HepG2 (cell line): ENCODE measurements around the gene MAJIN. TPM values are rescaled to one million over a fixed set of nuclear protein-coding genes. Genes with fewer than 3 reads are reported as not detected.
A peak's percentile ranks its signal among the peaks of the same experiment; 100 is the strongest.

ENCODE experiments used
- ATAC-seq: fragments of 200-7000 bp; cut with Tn5 transposase; 3 replicates; pipeline ENCODE4 v1.9.1; 2020; ENCODE audit warnings: mild to moderate bottlenecking, moderate library complexity
- BruUV-seq: library from RNA; stranded (reverse); fragments of 400-500 nt; replicated peaks from 2 replicates; lab custom pipeline; 2021; lab: Mats Ljungman, UMichigan
- CTCF ChIA-PET: fragments of 300-600 bp; formaldehyde crosslinking; extraction: SDS; loops from one replicate; lab custom pipeline; 2021; ENCODE audit warnings: low total read pairs, inconsistent platforms, low intra/inter-chr PET ratio; lab: Yijun Ruan, JAX
- POLR2A ChIA-PET: fragments of 350-600 bp; sonication (Branson Sonifier 250); formaldehyde crosslinking; loops from one replicate; lab custom pipeline; 2020; ENCODE audit warnings: antibody characterized with exemption, inconsistent platforms; lab: Yijun Ruan, JAX
- DNase-seq: peaks from one replicate; pipeline ENCODE4 v3.0.0-alpha.2; 2015; ENCODE audit warnings: low spot score
- FAIRE-seq: peaks from 3 replicates; lab custom pipeline; 2011; peaks lifted over from hg19 to GRCh38; lab: Jason Lieb, UNC
- H2AFZ ChIP-seq: one replicate; pipeline ENCODE4 v1.6.1; 2011; ENCODE audit warnings: low read length, inconsistent platforms
- H3K27ac ChIP-seq: fragments of 300-600 bp; 3 replicates; pipeline ENCODE4 v1.8.0; 2011; ENCODE audit warnings: mixed run types, mild to moderate bottlenecking, mixed read lengths, low read length, inconsistent platforms; ENCODE audit not compliant: insufficient read depth; ENCODE audit errors: extremely low read length
- H3K27me3 ChIP-seq, 2 experiments: fragments of 200-600 bp in 1 of 2; 2 replicates in 1 of 2; 3 replicates in 1 of 2; pipeline versions ENCODE4 v1.6.0 to v1.8.0; 2011; ENCODE audit warnings: low read length in 2 of 2, mild to moderate bottlenecking in 2 of 2, moderate library complexity in 2 of 2, inconsistent platforms in 1 of 2; ENCODE audit not compliant: insufficient read depth in 2 of 2, control insufficient read depth in 1 of 2
- H3K36me3 ChIP-seq, 2 experiments: fragments of 200-600 bp in 1 of 2; replicated peaks in 1 of 2; 2 replicates in 1 of 2; 3 replicates in 1 of 2; pipeline versions ENCODE4 v1.5.1 to v1.8.0; 2011; ENCODE audit warnings: low read length in 2 of 2, inconsistent platforms in 1 of 2; ENCODE audit not compliant: insufficient read depth in 2 of 2, control insufficient read depth in 1 of 2
- H3K4me1 ChIP-seq: 2 replicates; pipeline ENCODE4 v1.5.1; 2012; ENCODE audit warnings: low read length, inconsistent platforms; ENCODE audit not compliant: insufficient read depth
- H3K4me2 ChIP-seq: 2 replicates; pipeline ENCODE4 v1.6.0; 2011; ENCODE audit warnings: low read depth, low read length, inconsistent platforms
- H3K4me3 ChIP-seq, 3 experiments: fragments of 200-600 bp in 1 of 3; sonication (generic), shearing (Covaris generic) in 1 of 3; replicated peaks in 1 of 3; 2 replicates each; pipeline ENCODE4 v1.5.1; 2011 to 2016; ENCODE audit warnings: low read length in 3 of 3, inconsistent platforms in 2 of 3, low read depth in 2 of 3, mild to moderate bottlenecking in 2 of 3, control low read depth in 1 of 3, mixed read lengths in 1 of 3; ENCODE audit not compliant: insufficient read depth in 1 of 3
- H3K79me2 ChIP-seq: one replicate; pipeline ENCODE4 v1.6.1; 2011; ENCODE audit warnings: low read length, inconsistent platforms; ENCODE audit not compliant: insufficient read depth
- H3K9ac ChIP-seq: 2 replicates; pipeline ENCODE4 v1.6.0; 2011; ENCODE audit warnings: mild to moderate bottlenecking, low read depth, low read length, inconsistent platforms; ENCODE audit not compliant: insufficient read depth
- H3K9me3 ChIP-seq: 2 replicates; pipeline ENCODE4 v1.5.1; 2012; ENCODE audit warnings: mild to moderate bottlenecking, low read length
- H4K20me1 ChIP-seq: 2 replicates; pipeline ENCODE4 v1.6.0; 2011; ENCODE audit warnings: inconsistent platforms, mild to moderate bottlenecking, low read length, moderate library complexity; ENCODE audit not compliant: insufficient read depth
- BHLHE40 ChIP-seq: IDR thresholded peaks from 2 replicates; pipeline ENCODE4 v1.6.1; 2011; ENCODE audit warnings: low read length, improper control_type of control experiment
- MED1 ChIP-seq: sonication (generic); formaldehyde crosslinking; IDR thresholded peaks from 2 replicates; pipeline ENCODE4 v1.4.0; 2020; ENCODE audit warnings: missing genetic modification reagents
- RBAK ChIP-seq: sonication (generic); formaldehyde crosslinking; IDR thresholded peaks from 2 replicates; pipeline ENCODE4 v1.5.1; 2020; ENCODE audit warnings: mild to moderate bottlenecking, missing genetic modification reagents
- SCMH1 ChIP-seq: sonication (generic); formaldehyde crosslinking; IDR thresholded peaks from 2 replicates; pipeline ENCODE4 v1.9.0; 2021; ENCODE audit warnings: missing genetic modification reagents, mild to moderate bottlenecking, borderline replicate concordance
- SIN3A ChIP-seq: IDR thresholded peaks from 2 replicates; pipeline ENCODE4 v1.6.1; 2011; ENCODE audit warnings: low read depth, mild to moderate bottlenecking, control low read depth, low read length, borderline replicate concordance
- TEAD2 ChIP-seq: sonication (generic); formaldehyde crosslinking; IDR thresholded peaks from 2 replicates; pipeline ENCODE4 v1.9.0; 2021; ENCODE audit warnings: missing genetic modification reagents
- ZBTB14 ChIP-seq: sonication (generic); formaldehyde crosslinking; IDR thresholded peaks from 2 replicates; pipeline ENCODE4 v1.4.0; 2020; ENCODE audit warnings: missing genetic modification reagents
- ZBTB34 ChIP-seq: sonication (generic); formaldehyde crosslinking; IDR thresholded peaks from 2 replicates; pipeline ENCODE4 v1.8.0; 2022; ENCODE audit warnings: mild to moderate bottlenecking, missing genetic modification reagents
- ZFP82 ChIP-seq: sonication (generic); formaldehyde crosslinking; IDR thresholded peaks from 2 replicates; pipeline ENCODE4 v1.5.1; 2020; ENCODE audit warnings: mild to moderate bottlenecking, missing genetic modification reagents, borderline replicate concordance
- ZNF570 ChIP-seq: sonication (generic); formaldehyde crosslinking; IDR thresholded peaks from 2 replicates; pipeline ENCODE4 v1.4.0; 2020; ENCODE audit warnings: mild to moderate bottlenecking, missing genetic modification reagents, borderline replicate concordance
- ZNF619 ChIP-seq: sonication (generic); formaldehyde crosslinking; IDR thresholded peaks from 2 replicates; pipeline ENCODE4 v1.4.0; 2020; ENCODE audit warnings: mild to moderate bottlenecking, missing genetic modification reagents
- ZNF691 ChIP-seq: sonication (generic); formaldehyde crosslinking; IDR thresholded peaks from 2 replicates; pipeline ENCODE4 v1.4.0; 2020; ENCODE audit warnings: missing genetic modification reagents, low read depth, mild to moderate bottlenecking, borderline replicate concordance
- ZNF703 ChIP-seq: sonication (generic); formaldehyde crosslinking; IDR thresholded peaks from 2 replicates; pipeline ENCODE4 v1.5.1; 2020; ENCODE audit warnings: missing genetic modification reagents, mild to moderate bottlenecking, moderate library complexity, borderline replicate concordance
- WGBS: methylation state at CpG from one replicate; pipeline ENCODE4 v1.1.6; 2017; ENCODE audit warnings: low lambda C conversion rate; 5-methylcytosine and 5-hydroxymethylcytosine counted together
- in situ Hi-C: cut with HindIII; loops from 2 replicates; pipeline ENCODE4 v1.10.0; 2017; ENCODE audit warnings: low pct_unique_long_range_greater_than_20kb; ENCODE audit not compliant: extremely low pct_ligation_motif_present
- intact Hi-C: fragments of 100-400 bp; cut with micrococcal nuclease; formaldehyde crosslinking; loops from one replicate; pipeline ENCODE4 v1.10.0; 2022; ENCODE audit not compliant: unreplicated experiment
- polyA plus RNA-seq, 8 experiments: library from polyadenylated mRNA; depleted of rRNA in 3 of 8; stranded (reverse) in 7 of 8; unstranded in 1 of 8; fragments of >200 nt; fragmentation: Illumina TruSeq in 4 of 8; extraction: Trizol in 4 of 8; gene quantifications; 2 replicates each; pipeline versions ENCODE4 v1.2.1 to v1.2.3, GENCODE V29; 2011 to 2016; ENCODE audit warnings: low read depth in 4 of 8, missing spikeins in 1 of 8, mixed read lengths in 1 of 8; ENCODE audit not compliant: insufficient read depth in 1 of 8
- total RNA-seq, 5 experiments: library from RNA; depleted of rRNA; stranded (reverse); fragments of >200 nt; fragmentation: Illumina TruSeq; extraction: Trizol; gene quantifications; 2 replicates each; pipeline ENCODE4 v1.2.3, GENCODE V29; 2016; ENCODE audit warnings: low read depth in 1 of 5

The MAJIN gene
- total and polyA plus RNA-seq, 2 of the 13 experiments (the other 11 are each of a cell fraction or from before 2014, with no cell fraction given), result not detected

GRCh38 chr11:64963072-64963631, 8.8 kb downstream of the MAJIN start:
- H3K27ac ChIP-seq, result no peak overlapping the region
- intact Hi-C loops (no loop called here), in situ Hi-C loops (no loop called here)
- TF ChIP-seq MED1 (CRISPR knock-in tag) (no peak), ZBTB14 (CRISPR knock-in tag) (no peak), SIN3A (no peak), BHLHE40 (no peak), RBAK (CRISPR knock-in tag) (no peak)
- no peak for ATAC-seq
- POLR2A ChIA-PET, result no interaction called here
- CTCF ChIA-PET, result no interaction called here
- no peak overlapping the region for H3K9ac ChIP-seq
- H3K4me1 ChIP-seq, result peaks cover 10% of the 10 kb centered on the region
- no peaks in the 10 kb centered on the region for H3K9me3 ChIP-seq
- H4K20me1 ChIP-seq, result no peaks in the 10 kb centered on the region
- H3K36me3 ChIP-seq, result no peaks in the 10 kb centered on the region
- no peak for DNase-seq
- no TSS peak for BruUV-seq
- H3K27me3 ChIP-seq, result peaks cover 0 to 3% of the 10 kb centered on the region in 2 experiments; a peak in 2 of 5 replicates
- no peak for FAIRE-seq
- H3K4me3 ChIP-seq, result no peak overlapping the region
- no peak overlapping the region for H2AFZ ChIP-seq
- no peak overlapping the region for H3K4me2 ChIP-seq
- WGBS, result 50% methylated on average over 5 of the region's 5 CpGs
- H3K79me2 ChIP-seq, result no peaks in the 10 kb centered on the region

- Histone ChIP-seq H3K4me3 (no peak overlapping the region), H3K4me1 (peaks cover 10% of the 10 kb centered on the region), H2AFZ (no peak overlapping the region), H3K9me3 (no peaks in the 10 kb centered on the region), H3K36me3 (no peaks in the 10 kb centered on the region), H4K20me1 (no peaks in the 10 kb centered on the region), H3K9ac (no peak overlapping the region), H3K79me2 (no peaks in the 10 kb centered on the region), H3K27me3 (no peaks in the 10 kb centered on the region; a peak in 1 of 5 replicates), H3K4me2 (no peak overlapping the region), H3K27ac (no peak overlapping the region)
- BruUV-seq, result no TSS peak
- WGBS, result 6% methylated on average over 4 of the region's 4 CpGs
- no peak for TF ChIP-seq SCMH1 (CRISPR knock-in tag)
- TF ChIP-seq ZNF619, result no peak
- no peak for TF ChIP-seq ZNF570
- no peak for TF ChIP-seq ZNF703
- TF ChIP-seq ZBTB34 (CRISPR knock-in tag), result no peak
- TF ChIP-seq ZFP82 (CRISPR knock-in tag), result no peak
- TF ChIP-seq ZNF691 (CRISPR knock-in tag), result no peak
- TF ChIP-seq TEAD2 (CRISPR knock-in tag), result no peak
- ATAC-seq, result no peak
- CTCF ChIA-PET, result no interaction called here
- in situ Hi-C loops, result no loop called here
- POLR2A ChIA-PET, result no interaction called here
- no peak for FAIRE-seq
- intact Hi-C loops, result no loop called here
- peak; percentile 9 for DNase-seq
These were observed 11.2 kb downstream of the MAJIN start for GRCh38 chr11:64960719-64961118.
